Esophagus squamous epithelium (tissue), 4 donors: ENCODE measurements around the gene PIGV.

Experiments
- POLR2A ChIP-seq, 4 donors: fragments of 450-650 bp; IDR thresholded peaks; one replicate each; pipeline ENCODE4 v1.6.1; 2017; ENCODE audit warnings: antibody characterized with exemption in 4 of 4, mild to moderate bottlenecking in 4 of 4, moderate library complexity in 3 of 4
- TF ChIP-seq, protein P1 (sequence below), 6 experiments: fragments of 450-650 bp in 4 of 6; fragments of 200-600 bp in 2 of 6; sonication (generic) in 2 of 6; IDR thresholded peaks; one replicate each; pipeline ENCODE4 v1.5.1; 2016 to 2019; ENCODE audit warnings: antibody characterized with exemption in 6 of 6, mild to moderate bottlenecking in 4 of 6, moderate library complexity in 4 of 6

DNA sequence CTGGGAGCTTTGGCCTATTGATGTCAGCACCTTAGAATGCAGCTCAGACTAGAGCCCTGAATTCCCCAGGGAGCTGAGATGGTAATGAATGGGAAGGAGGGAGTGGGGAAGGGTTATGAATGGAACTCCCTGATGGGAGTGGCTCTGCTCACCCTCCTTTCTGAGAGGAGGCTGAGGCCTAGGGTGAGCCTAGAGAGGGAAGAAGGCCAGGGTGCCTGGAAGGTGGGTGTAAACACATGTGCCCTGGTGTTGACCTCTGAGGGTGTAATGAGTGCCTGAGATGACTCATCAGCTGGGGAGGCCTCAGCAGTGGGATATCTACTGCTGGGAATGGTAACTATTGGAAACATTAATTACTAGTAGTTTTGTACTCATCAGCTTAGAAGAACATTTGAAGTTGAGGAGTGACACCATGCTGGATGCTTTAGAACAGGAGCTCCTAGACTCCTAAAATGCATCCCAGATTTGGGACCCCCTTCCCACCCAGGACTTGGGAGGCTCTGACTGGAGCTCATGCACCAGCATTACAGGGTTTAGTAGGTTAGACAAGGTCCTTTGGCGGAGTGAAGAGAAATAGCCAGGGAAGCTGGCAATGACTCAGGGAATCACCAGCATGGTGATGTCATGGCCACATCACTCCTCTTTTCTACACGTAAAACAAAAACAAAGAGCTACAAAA is 16.0 kb upstream of the PIGV start:
- TF ChIP-seq, protein P1, sequence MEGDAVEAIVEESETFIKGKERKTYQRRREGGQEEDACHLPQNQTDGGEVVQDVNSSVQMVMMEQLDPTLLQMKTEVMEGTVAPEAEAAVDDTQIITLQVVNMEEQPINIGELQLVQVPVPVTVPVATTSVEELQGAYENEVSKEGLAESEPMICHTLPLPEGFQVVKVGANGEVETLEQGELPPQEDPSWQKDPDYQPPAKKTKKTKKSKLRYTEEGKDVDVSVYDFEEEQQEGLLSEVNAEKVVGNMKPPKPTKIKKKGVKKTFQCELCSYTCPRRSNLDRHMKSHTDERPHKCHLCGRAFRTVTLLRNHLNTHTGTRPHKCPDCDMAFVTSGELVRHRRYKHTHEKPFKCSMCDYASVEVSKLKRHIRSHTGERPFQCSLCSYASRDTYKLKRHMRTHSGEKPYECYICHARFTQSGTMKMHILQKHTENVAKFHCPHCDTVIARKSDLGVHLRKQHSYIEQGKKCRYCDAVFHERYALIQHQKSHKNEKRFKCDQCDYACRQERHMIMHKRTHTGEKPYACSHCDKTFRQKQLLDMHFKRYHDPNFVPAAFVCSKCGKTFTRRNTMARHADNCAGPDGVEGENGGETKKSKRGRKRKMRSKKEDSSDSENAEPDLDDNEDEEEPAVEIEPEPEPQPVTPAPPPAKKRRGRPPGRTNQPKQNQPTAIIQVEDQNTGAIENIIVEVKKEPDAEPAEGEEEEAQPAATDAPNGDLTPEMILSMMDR (IDR thresholded peaks at IDR 0.05) = no peak
- no peak for TF ChIP-seq POLR2A (IDR thresholded peaks at IDR 0.05)
